ENCODE data around the gene COMP. TPM values are rescaled to one million over a fixed set of nuclear protein-coding genes. Genes with fewer than 3 reads are reported as not detected.

Gene COMP
- total RNA-seq, 5 donors from 2014 or later (not counting 1 experiment from before 2014, with no cell fraction given), result not detected

GRCh38 chr19:18773682-18774081 lies 17.4 kb downstream of the COMP start:
- no peak for DNase-seq

GRCh38 chr19:18772620-18773587 lies 18.2 kb downstream of the COMP start:
- Mint-ChIP-seq H3K27ac (no peak overlapping the region), H3K36me3 (peaks cover 3% of the 10 kb centered on the region), H3K27me3 (no peaks in the 10 kb centered on the region), H3K4me3 (no peak overlapping the region), H3K9me3 (no peaks in the 10 kb centered on the region), H3K4me1 (no peaks in the 10 kb centered on the region)
- H3K27me3 ChIP-seq (replicated peaks in 1 of 2; ENCODE audit: control insufficient read depth in 2 of 2, extremely low read depth in 1 of 2, insufficient read depth in 2 of 2, low read length in 1 of 2), result peaks cover 0 to 2% of the 10 kb centered on the region in 2 experiments
- no peaks in the 10 kb centered on the region for H3K9me3 ChIP-seq
- H3K27ac ChIP-seq (ENCODE audit: low read length), result no peak overlapping the region
- no peaks in the 10 kb centered on the region for H3K4me1 ChIP-seq (ENCODE audit: control insufficient read depth in 1 of 2, extremely low read depth in 1 of 2, insufficient read depth in 2 of 2, low read length in 2 of 2)
- DNase-seq (no peak), ATAC-seq (replicated peaks in 1 of 4) (no peak)
- H3K4me3 ChIP-seq (ENCODE audit: control insufficient read depth in 1 of 2, extremely low read depth in 1 of 2, low read length in 1 of 2), result no peak overlapping the region
- WGBS (ENCODE audit: insufficient coverage), result 88% methylated on average over 21 of the region's 27 CpGs
- ChIA-PET POLR2A (no interaction called here), CTCF (no interaction called here)
- peaks cover 0 to 2% of the 10 kb centered on the region in 2 donors for H3K36me3 ChIP-seq (ENCODE audit: control insufficient read depth in 2 of 2, extremely low read depth in 1 of 2, insufficient read depth in 1 of 2, low read length in 1 of 2)

More at GRCh38 chr19:18773682-18774081, 17.4 kb downstream of the COMP start:
- no peaks in the 10 kb centered on the region for H3K4me1 Mint-ChIP-seq
- ChIA-PET POLR2A (no interaction called here), CTCF (interaction anchor here in 1 of 2 donors (0.7 kb wide), 1 partner anchor 386 kb away, joined by 3 read pairs; no protein-coding TSS in a partner anchor)
- Histone ChIP-seq H3K27ac (ENCODE audit: low read length) (no peak overlapping the region), H3K9me3 (no peaks in the 10 kb centered on the region), H3K36me3 (ENCODE audit: control insufficient read depth in 2 of 2, extremely low read depth in 1 of 2, insufficient read depth in 1 of 2, low read length in 1 of 2) (peaks cover 0 to 2% of the 10 kb centered on the region in 2 donors), H3K27me3 (replicated peaks in 1 of 2; ENCODE audit: control insufficient read depth in 2 of 2, extremely low read depth in 1 of 2, insufficient read depth in 2 of 2, low read length in 1 of 2) (peaks cover 0 to 4% of the 10 kb centered on the region in 2 experiments), H3K4me3 (ENCODE audit: control insufficient read depth in 1 of 2, extremely low read depth in 1 of 2, low read length in 1 of 2) (no peak overlapping the region), H3K4me1 (ENCODE audit: control insufficient read depth in 1 of 2, extremely low read depth in 1 of 2, insufficient read depth in 2 of 2, low read length in 2 of 2) (no peaks in the 10 kb centered on the region)
- 87% methylated on average over 8 of the region's 9 CpGs for WGBS (ENCODE audit: insufficient coverage)
- no peak for ATAC-seq (replicated peaks in 1 of 4)
- no peaks in the 10 kb centered on the region for H3K27me3 Mint-ChIP-seq
- H3K9me3 Mint-ChIP-seq, result no peaks in the 10 kb centered on the region
- peaks cover 3% of the 10 kb centered on the region for H3K36me3 Mint-ChIP-seq
- no peak overlapping the region for H3K27ac Mint-ChIP-seq
- no peak overlapping the region for H3K4me3 Mint-ChIP-seq

- no peak for DNase-seq
- H3K4me3 Mint-ChIP-seq, result no peak overlapping the region
- Histone ChIP-seq H3K4me1 (ENCODE audit: control insufficient read depth in 1 of 2, extremely low read depth in 1 of 2, insufficient read depth in 2 of 2, low read length in 2 of 2) (no peaks in the 10 kb centered on the region), H3K36me3 (ENCODE audit: control insufficient read depth in 2 of 2, extremely low read depth in 1 of 2, insufficient read depth in 1 of 2, low read length in 1 of 2) (peaks cover 0 to 2% of the 10 kb centered on the region in 2 donors), H3K27me3 (replicated peaks in 1 of 2; ENCODE audit: control insufficient read depth in 2 of 2, extremely low read depth in 1 of 2, insufficient read depth in 2 of 2, low read length in 1 of 2) (no peaks in the 10 kb centered on the region), H3K27ac (ENCODE audit: low read length) (no peak overlapping the region), H3K4me3 (ENCODE audit: control insufficient read depth in 1 of 2, extremely low read depth in 1 of 2, low read length in 1 of 2) (no peak overlapping the region), H3K9me3 (no peaks in the 10 kb centered on the region)
- ATAC-seq (replicated peaks in 1 of 4), result no peak
- ChIA-PET POLR2A (no interaction called here), CTCF (no interaction called here)
- no peak overlapping the region for H3K27ac Mint-ChIP-seq
- no peaks in the 10 kb centered on the region for H3K4me1 Mint-ChIP-seq
- no peaks in the 10 kb centered on the region for H3K9me3 Mint-ChIP-seq
- peaks cover 10% of the 10 kb centered on the region for H3K36me3 Mint-ChIP-seq
- H3K27me3 Mint-ChIP-seq, result no peaks in the 10 kb centered on the region
- WGBS (ENCODE audit: insufficient coverage), result 94% methylated on average over 33 of the region's 36 CpGs
These were observed 19.5 kb downstream of the COMP start for GRCh38 chr19:18771328-18772242.

- Histone ChIP-seq H3K9me3 (no peaks in the 10 kb centered on the region), H3K27me3 (replicated peaks in 1 of 2; ENCODE audit: control insufficient read depth in 2 of 2, extremely low read depth in 1 of 2, insufficient read depth in 2 of 2, low read length in 1 of 2) (no peaks in the 10 kb centered on the region), H3K36me3 (ENCODE audit: control insufficient read depth in 2 of 2, extremely low read depth in 1 of 2, insufficient read depth in 1 of 2, low read length in 1 of 2) (peaks cover 0 to 2% of the 10 kb centered on the region in 2 donors), H3K4me1 (ENCODE audit: control insufficient read depth in 1 of 2, extremely low read depth in 1 of 2, insufficient read depth in 2 of 2, low read length in 2 of 2) (no peaks in the 10 kb centered on the region), H3K27ac (ENCODE audit: low read length) (no peak overlapping the region), H3K4me3 (ENCODE audit: control insufficient read depth in 1 of 2, extremely low read depth in 1 of 2, low read length in 1 of 2) (no peak overlapping the region)
- ChIA-PET POLR2A (no interaction called here), CTCF (no interaction called here)
- 72% methylated on average over 10 of the region's 13 CpGs for WGBS (ENCODE audit: insufficient coverage)
- Mint-ChIP-seq H3K4me1 (no peaks in the 10 kb centered on the region), H3K9me3 (no peaks in the 10 kb centered on the region), H3K36me3 (peaks cover 11% of the 10 kb centered on the region), H3K27ac (no peak overlapping the region), H3K27me3 (no peaks in the 10 kb centered on the region), H3K4me3 (no peak overlapping the region)
- no peak for ATAC-seq (replicated peaks in 1 of 4)
- DNase-seq, result no peak
These were observed 20.3 kb downstream of the COMP start for GRCh38 chr19:18770663-18771327.

- no peak for ATAC-seq (replicated peaks in 1 of 4)
- POLR2A ChIA-PET, result no interaction called here
These were observed 21.0 kb downstream of the COMP start for GRCh38 chr19:18769989-18770528.

More at GRCh38 chr19:18769989-18770528, 21.0 kb downstream of the COMP start:
- H3K9me3 Mint-ChIP-seq, result no peaks in the 10 kb centered on the region
- H3K36me3 Mint-ChIP-seq, result peaks cover 11% of the 10 kb centered on the region
- H3K4me3 ChIP-seq (ENCODE audit: control insufficient read depth in 1 of 2, extremely low read depth in 1 of 2, low read length in 1 of 2), result no peak overlapping the region
- CTCF ChIA-PET, result no interaction called here
- WGBS (ENCODE audit: insufficient coverage), result 87% methylated on average over 11 of the region's 15 CpGs
- no peak overlapping the region for H3K27ac ChIP-seq (ENCODE audit: low read length)
- no peak for DNase-seq
- no peaks in the 10 kb centered on the region for H3K4me1 Mint-ChIP-seq
- H3K36me3 ChIP-seq (ENCODE audit: control insufficient read depth in 2 of 2, extremely low read depth in 1 of 2, insufficient read depth in 1 of 2, low read length in 1 of 2), result peaks cover 0 to 2% of the 10 kb centered on the region in 2 donors
- no peaks in the 10 kb centered on the region for H3K27me3 Mint-ChIP-seq
- H3K4me3 Mint-ChIP-seq, result no peak overlapping the region
- no peaks in the 10 kb centered on the region for H3K4me1 ChIP-seq (ENCODE audit: control insufficient read depth in 1 of 2, extremely low read depth in 1 of 2, insufficient read depth in 2 of 2, low read length in 2 of 2)
- H3K27ac Mint-ChIP-seq, result no peak overlapping the region
- no peaks in the 10 kb centered on the region for H3K9me3 ChIP-seq
- no peaks in the 10 kb centered on the region for H3K27me3 ChIP-seq (replicated peaks in 1 of 2; ENCODE audit: control insufficient read depth in 2 of 2, extremely low read depth in 1 of 2, insufficient read depth in 2 of 2, low read length in 1 of 2)

All from T-cell (primary cell).